Subcutaneous adipose tissue (tissue), 4 donors: ENCODE data around the gene THOC6. TPM values are rescaled to one million over a fixed set of nuclear protein-coding genes. Genes with fewer than 3 reads are reported as not detected.

Experiments used
- CTCF ChIP-seq: fragments of 450-650 bp; IDR thresholded peaks from one replicate; pipeline ENCODE4 v1.5.1; 2016; ENCODE audit warnings: low read depth, mild to moderate bottlenecking, control low read depth, antibody characterized with exemption, moderate library complexity
- total RNA-seq, 4 donors: library from RNA; depleted of rRNA; stranded (reverse); fragments of >200 nt; gene quantifications; one replicate each; pipeline ENCODE4 v1.1.0, GENCODE V29; 2016

Gene THOC6
- total RNA-seq, 4 donors from 2014 or later: 10.8 to 17.2 (median 13.8) TPM

- no peak for TF ChIP-seq CTCF
Measured at GRCh38 chr16:3035972-3036725, 12.3 kb downstream of the THOC6 start.

GRCh38 chr16:3036726-3037315, 13.0 kb downstream of the THOC6 start, which contains the start of gene BICDL2:
BICDL2 (minus strand) TSS chr16:3036944; CDS start chr16:3035496, 1,448 bp downstream.
- TF ChIP-seq CTCF: no peak

- TF ChIP-seq CTCF: no peak
Measured at GRCh38 chr16:3038256-3038655, 14.4 kb downstream of the THOC6 start.

- no peak for TF ChIP-seq CTCF
Measured at GRCh38 chr16:3038896-3039295, 15.1 kb downstream of the THOC6 start.

GRCh38 chr16:3042376-3042775, 18.5 kb downstream of the THOC6 start:
- no peak for TF ChIP-seq CTCF

GRCh38 chr16:3044708-3045107, 20.9 kb downstream of the THOC6 start:
- TF ChIP-seq CTCF: no peak

GRCh38 chr16:3045758-3046640, 22.2 kb downstream of the THOC6 start, which contains the start of gene MMP25:
MMP25 (plus strand) TSS chr16:3046561; CDS start chr16:3046918, 357 bp downstream.
- no peak for TF ChIP-seq CTCF
